IMR-90 (cell line): ENCODE measurements around the gene SPATA25. TPM values are rescaled to one million over a fixed set of nuclear protein-coding genes. Genes with fewer than 3 reads are reported as not detected.
"Not testable (repeated sequence)": the region's sequence is repeated elsewhere in the genome, so short reads cannot be mapped to it uniquely, and the experiment has no call there.

ENCODE experiments used
- ATAC-seq: fragments of 200-7000 bp; cut with Tn5 transposase; 2 replicates; pipeline ENCODE4 v1.9.1; 2020; ENCODE audit warnings: low read depth, mild to moderate bottlenecking, moderate library complexity
- BruUV-seq: library from RNA; stranded (reverse); fragments of 400-500 nt; replicated peaks from 2 replicates; lab custom pipeline; 2021; lab: Mats Ljungman, UMichigan
- CTCF ChIA-PET: fragments of 300-600 bp; formaldehyde crosslinking; extraction: SDS; loops from one replicate; lab custom pipeline; 2021; ENCODE audit warnings: antibody characterized with exemption; lab: Yijun Ruan, JAX
- POLR2A ChIA-PET: fragments of 300-600 bp; sonication (Branson Sonifier 250); formaldehyde crosslinking; loops from one replicate; lab custom pipeline; 2022; ENCODE audit warnings: antibody characterized with exemption; ENCODE audit not compliant: unreplicated experiment; lab: Charles Lee
- DNase-seq: peaks from one replicate; pipeline ENCODE4 v3.0.0; 2013
- H2AFZ ChIP-seq: replicated peaks from 2 replicates; pipeline ENCODE3; 2013; ENCODE audit warnings: low read length, mild to moderate bottlenecking; ENCODE audit not compliant: poor library complexity
- H2AK5ac ChIP-seq: 2 replicates; pipeline ENCODE4 v1.6.1; 2013; ENCODE audit warnings: low read depth, low read length, inconsistent platforms
- H2AK9ac ChIP-seq: replicated peaks from 2 replicates; pipeline ENCODE3; 2013; ENCODE audit warnings: mild to moderate bottlenecking, low read depth, low read length, moderate library complexity; ENCODE audit not compliant: poor library complexity
- H2BK120ac ChIP-seq: 2 replicates; pipeline ENCODE4 v1.6.1; 2013; ENCODE audit warnings: low read depth, low read length, inconsistent platforms
- H2BK15ac ChIP-seq: 3 replicates; pipeline ENCODE4 v1.6.1; 2013; ENCODE audit warnings: low read depth, low read length, inconsistent platforms
- H2BK20ac ChIP-seq: 2 replicates; pipeline ENCODE4 v1.6.1; 2013; ENCODE audit warnings: low read depth, mild to moderate bottlenecking, inconsistent platforms, low read length, moderate library complexity
- H2BK5ac ChIP-seq: 2 replicates; pipeline ENCODE4 v1.6.1; 2013; ENCODE audit warnings: mild to moderate bottlenecking, low read depth, low read length, inconsistent platforms; ENCODE audit not compliant: poor library complexity, severe bottlenecking
- H3K14ac ChIP-seq: replicated peaks from 2 replicates; pipeline ENCODE4 v1.6.1; 2013; ENCODE audit warnings: low read depth, low read length, inconsistent platforms
- H3K18ac ChIP-seq: 2 replicates; pipeline ENCODE4 v1.6.1; 2013; ENCODE audit warnings: low read depth, low read length, control low read depth
- H3K23ac ChIP-seq: 2 replicates; pipeline ENCODE4 v1.6.1; 2013; ENCODE audit warnings: low read depth, low read length, inconsistent platforms
- H3K27ac ChIP-seq: 2 replicates; pipeline ENCODE4 v1.5.1; 2013; ENCODE audit warnings: mild to moderate bottlenecking, control low read depth, low read length; ENCODE audit not compliant: insufficient read depth
- H3K27me3 ChIP-seq: 2 replicates; pipeline ENCODE4 v1.6.1; 2013; ENCODE audit warnings: low read length; ENCODE audit not compliant: control insufficient read depth, insufficient read depth
- H3K36me3 ChIP-seq: 2 replicates; pipeline ENCODE4 v1.6.1; 2013; ENCODE audit warnings: low read length, mixed read lengths; ENCODE audit not compliant: control insufficient read depth, insufficient read depth
- H3K4ac ChIP-seq: 2 replicates; pipeline ENCODE4 v1.6.1; 2013; ENCODE audit warnings: low read depth, low read length, inconsistent platforms
- H3K4me1 ChIP-seq: 2 replicates; pipeline ENCODE4 v1.6.1; 2013; ENCODE audit warnings: low read length, mixed read lengths; ENCODE audit not compliant: control insufficient read depth, insufficient read depth
- H3K4me2 ChIP-seq: 2 replicates; pipeline ENCODE4 v1.6.1; 2013; ENCODE audit warnings: low read depth, mild to moderate bottlenecking, control low read depth, low read length, moderate library complexity
- H3K4me3 ChIP-seq: 2 replicates; pipeline ENCODE4 v1.5.1; 2013; ENCODE audit warnings: low read depth, mild to moderate bottlenecking, control low read depth, low read length, moderate library complexity; ENCODE audit not compliant: insufficient read depth
- H3K56ac ChIP-seq: 2 replicates; pipeline ENCODE4 v1.6.1; 2013; ENCODE audit warnings: low read length, inconsistent platforms; ENCODE audit not compliant: insufficient read depth; ENCODE audit errors: extremely low read depth
- H3K79me1 ChIP-seq, 2 experiments: 2 replicates each; pipeline ENCODE4 v1.6.1; 2013; ENCODE audit warnings: low read length in 2 of 2, inconsistent platforms in 1 of 2, low read depth in 1 of 2
- H3K9ac ChIP-seq: 2 replicates; pipeline ENCODE4 v1.6.1; 2013; ENCODE audit warnings: low read depth, low read length, control low read depth
- H3K9me1 ChIP-seq: 2 replicates; pipeline ENCODE4 v1.6.1; 2013; ENCODE audit warnings: low read length, inconsistent platforms; ENCODE audit not compliant: insufficient read depth
- H3K9me3 ChIP-seq: 2 replicates; pipeline ENCODE4 v1.6.1; 2013; ENCODE audit warnings: low read length; ENCODE audit not compliant: control insufficient read depth, insufficient read depth
- H4K20me1 ChIP-seq: 2 replicates; pipeline ENCODE4 v1.6.1; 2013; ENCODE audit warnings: low read length, inconsistent platforms; ENCODE audit not compliant: insufficient read depth
- H4K5ac ChIP-seq: 2 replicates; pipeline ENCODE4 v1.6.1; 2013; ENCODE audit warnings: mild to moderate bottlenecking, low read depth, low read length, control low read depth
- H4K8ac ChIP-seq, 2 experiments: 2 replicates each; pipeline ENCODE4 v1.6.1; 2013; ENCODE audit warnings: low read depth in 2 of 2, low read length in 2 of 2, control low read depth in 1 of 2, inconsistent platforms in 1 of 2
- H4K91ac ChIP-seq: 2 replicates; pipeline ENCODE4 v1.6.1; 2013; ENCODE audit warnings: low read depth, low read length, inconsistent platforms; ENCODE audit not compliant: insufficient read depth
- WGBS, 2 experiments: methylation state at CpG; one replicate each; pipeline versions ENCODE4 v1.1.5 to v1.1.7; 2013; ENCODE audit warnings: missing lambda C conversion rate in 2 of 2; ENCODE audit not compliant: insufficient read length in 1 of 2; ENCODE audit errors: extremely low coverage in 2 of 2; 5-methylcytosine and 5-hydroxymethylcytosine counted together
- dilution Hi-C: fragments of 300-500 bp; cut with HindIII; formaldehyde crosslinking; loops from one replicate; pipeline ENCODE4 v1.14.3; 2018; ENCODE audit warnings: low sequenced_read_pairs; ENCODE audit not compliant: unreplicated experiment
- in situ Hi-C: fragments of 300-500 bp; cut with MboI; formaldehyde crosslinking; loops from 3 replicates; pipeline ENCODE4 v1.14.3; 2019; ENCODE audit warnings: low sequenced_read_pairs, inconsistent platforms, mixed read lengths
- intact Hi-C: fragments of 100-400 bp; cut with micrococcal nuclease; formaldehyde crosslinking; loops from 2 replicates; pipeline ENCODE4 v1.10.0; 2022
- polyA plus RNA-seq, 3 experiments: library from polyadenylated mRNA; depleted of rRNA; stranded (reverse); fragments of >200 nt; gene quantifications; 2 replicates each; pipeline ENCODE4 v1.2.3, GENCODE V29; 2012; ENCODE audit warnings: low replicate concordance in 1 of 3
- total RNA-seq: library from RNA; depleted of rRNA; stranded (reverse); fragments of >200 nt; gene quantifications from 2 replicates; pipeline ENCODE4 v1.2.3, GENCODE V29; 2012

SPATA25 gene
- total and polyA plus RNA-seq, 2 of the 4 experiments (the other 2 are of a cell fraction), result 0.18 to 0.36 TPM

- H3K14ac ChIP-seq, dilution Hi-C loops, ATAC-seq, CTCF ChIA-PET, DNase-seq, H4K91ac ChIP-seq, in situ Hi-C loops, H2AK5ac ChIP-seq, H3K18ac ChIP-seq, BruUV-seq, H3K23ac ChIP-seq, H3K9me3 ChIP-seq, H3K4me3 ChIP-seq, H3K4ac ChIP-seq, H3K4me1 ChIP-seq, H2AFZ ChIP-seq, H2BK5ac ChIP-seq, H4K5ac ChIP-seq, H2BK120ac ChIP-seq, H3K27ac ChIP-seq, H2AK9ac ChIP-seq, H3K9me1 ChIP-seq, H3K27me3 ChIP-seq, H4K8ac ChIP-seq, H2BK20ac ChIP-seq, H2BK15ac ChIP-seq, POLR2A ChIA-PET, H3K56ac ChIP-seq, H3K9ac ChIP-seq, H3K36me3 ChIP-seq, H3K4me2 ChIP-seq: not testable (repeated sequence)
- peaks cover 22 to 49% of the 10 kb centered on the region in 2 experiments for H3K79me1 ChIP-seq
- peaks cover 19% of the 10 kb centered on the region for H4K20me1 ChIP-seq
- WGBS, 2 experiments, result 96% methylated on average over 11 of the region's 17 CpGs; no CpG with 5 or more reads in 1 of the 2 experiments
- intact Hi-C loops, result loop anchor here (10.0 kb wide), 1 partner anchor 97 kb away; the partner anchor contains the start of gene SNX21
Measured at GRCh38 chr20:45931680-45932079, 44.3 kb upstream of the SPATA25 start.
